HG03558 (cell line): ENCODE data around the gene DHRSX.
"Not testable (repeated sequence)": the region's sequence is repeated elsewhere in the genome, so short reads cannot be mapped to it uniquely, and the experiment has no call there.

Experiments
- ATAC-seq: cut with Tn5 transposase; IDR thresholded peaks from one replicate; pipeline ENCODE4 v1.9.1; 2021; ENCODE audit warnings: moderate number of reproducible peaks; ENCODE audit not compliant: unreplicated experiment; ENCODE audit errors: extremely low read depth

The DHRSX gene

DNA sequence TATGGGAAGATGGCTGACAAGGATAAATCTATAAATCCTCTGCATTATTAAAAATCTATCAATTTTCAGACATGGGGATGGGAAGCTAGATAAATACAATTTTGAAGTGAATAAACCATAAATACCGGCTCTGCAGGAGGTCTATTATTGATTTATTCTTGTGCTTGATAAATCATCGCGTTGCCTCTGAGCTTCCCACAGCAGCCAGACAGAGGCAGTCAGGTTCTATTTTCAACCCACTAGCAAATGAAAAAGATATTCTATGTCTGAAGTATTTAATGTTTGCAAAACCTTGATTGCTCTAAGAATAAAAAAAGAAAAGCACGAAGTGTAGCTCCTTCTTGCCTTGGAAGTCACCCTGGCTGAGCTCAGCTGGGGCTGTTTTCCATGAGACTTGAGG, 216.2 kb downstream of the DHRSX start:
- ATAC-seq, result no peak

DNA sequence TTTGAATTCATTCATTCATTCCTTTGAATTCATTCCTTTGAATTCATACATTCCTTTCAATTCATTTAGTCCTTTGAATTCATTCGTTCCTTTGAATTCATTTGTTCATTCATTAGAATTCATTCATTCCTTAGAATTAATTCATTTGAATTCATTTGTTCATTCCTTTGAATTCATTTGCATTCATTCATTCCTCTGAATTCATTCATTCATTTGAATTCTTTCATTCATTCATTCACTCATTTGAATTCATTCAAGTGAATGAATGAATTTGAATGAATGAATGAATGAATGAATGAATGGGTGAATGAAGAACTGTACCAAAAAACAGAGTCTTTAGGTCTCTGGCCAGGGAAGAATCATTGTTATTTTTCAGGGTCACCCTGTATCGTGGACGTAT, 216.6 kb downstream of the DHRSX start:
- ATAC-seq, result no peak

DNA sequence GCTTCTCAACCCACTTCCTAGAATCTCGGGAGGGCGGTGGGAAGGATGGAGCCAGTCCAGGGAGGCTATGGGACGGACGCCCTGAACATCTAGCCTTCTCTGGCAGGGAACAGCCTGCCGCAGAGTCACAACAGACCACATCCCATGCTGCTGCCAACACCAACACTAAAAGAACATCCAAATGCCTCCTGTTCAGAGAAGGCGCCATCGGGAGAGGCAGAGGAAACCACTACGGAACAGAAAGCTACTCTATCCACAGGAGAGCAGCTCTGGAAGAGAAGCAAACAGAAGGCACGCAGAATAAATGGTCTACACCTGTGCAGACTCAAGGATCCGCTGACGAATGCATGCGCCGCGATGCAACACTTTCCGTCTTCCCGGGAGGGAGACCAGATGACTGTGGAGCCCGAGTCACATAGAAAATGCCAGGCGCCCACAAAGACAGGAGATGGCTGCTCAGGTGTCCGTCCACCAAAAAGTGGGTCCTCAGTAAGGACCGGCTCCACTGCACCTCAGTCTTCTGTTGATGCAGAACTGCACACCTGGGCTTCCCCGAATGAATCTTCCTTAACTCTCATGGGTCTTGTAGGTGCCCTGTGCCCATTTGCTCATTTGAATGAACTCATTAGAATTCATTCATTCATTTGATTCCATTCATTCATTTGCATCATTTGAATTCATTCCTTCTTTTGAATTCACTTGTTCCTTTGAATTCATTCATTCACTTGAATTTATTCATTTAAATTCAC, 217.5 kb downstream of the DHRSX start:
- ATAC-seq, result no peak

DNA sequence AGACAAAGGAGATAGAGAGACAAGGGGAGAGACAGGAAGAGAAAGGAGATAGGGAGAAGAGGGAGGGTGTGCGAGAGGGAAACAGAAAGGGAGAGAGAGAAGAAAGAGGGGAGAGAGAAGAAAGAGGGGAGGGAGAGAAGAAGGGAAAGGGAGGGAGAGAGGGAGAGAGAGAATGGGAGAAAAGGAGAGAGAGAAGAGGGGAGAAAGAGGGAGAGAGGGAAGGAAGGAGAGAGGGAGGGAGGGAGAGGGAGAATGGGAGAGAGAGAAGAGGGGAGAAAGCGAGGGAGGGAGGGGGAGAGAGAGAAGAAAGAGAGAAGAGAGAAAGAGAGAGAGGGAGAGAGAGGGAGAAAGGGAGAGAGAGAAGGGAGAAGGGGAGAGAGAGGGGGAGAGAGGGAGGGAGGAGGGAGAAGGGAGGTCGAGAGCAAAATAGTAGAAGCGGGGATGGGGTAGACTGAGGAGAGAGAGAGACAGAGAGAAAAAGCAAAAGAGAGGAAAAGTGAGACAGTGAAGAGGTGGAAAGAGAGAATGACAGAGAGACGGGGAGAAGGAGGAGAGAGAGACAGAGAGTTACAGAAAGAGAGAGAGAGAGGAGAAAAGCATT, 218.2 kb downstream of the DHRSX start:
- ATAC-seq, result no peak

DNA sequence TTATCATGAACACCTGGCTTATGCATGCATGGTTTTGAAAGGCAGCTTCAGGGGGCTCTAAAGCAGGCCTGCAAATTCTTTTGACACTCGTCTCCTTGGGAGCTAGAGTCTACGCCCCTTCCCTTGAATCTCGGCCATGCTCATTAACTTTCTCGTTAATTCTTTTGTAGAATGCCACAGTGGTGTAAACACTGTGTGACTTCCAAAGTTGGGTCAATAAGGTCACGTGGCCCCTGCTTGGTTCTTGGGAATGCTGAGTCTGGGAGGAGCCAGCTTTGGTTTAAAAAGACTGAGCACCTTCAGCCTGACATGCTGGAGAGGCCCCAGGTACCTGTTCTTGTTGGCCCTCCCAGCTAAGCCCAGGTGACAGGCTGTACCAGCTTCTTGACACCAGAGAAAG, 228.4 kb downstream of the DHRSX start:
- no peak for ATAC-seq

DNA sequence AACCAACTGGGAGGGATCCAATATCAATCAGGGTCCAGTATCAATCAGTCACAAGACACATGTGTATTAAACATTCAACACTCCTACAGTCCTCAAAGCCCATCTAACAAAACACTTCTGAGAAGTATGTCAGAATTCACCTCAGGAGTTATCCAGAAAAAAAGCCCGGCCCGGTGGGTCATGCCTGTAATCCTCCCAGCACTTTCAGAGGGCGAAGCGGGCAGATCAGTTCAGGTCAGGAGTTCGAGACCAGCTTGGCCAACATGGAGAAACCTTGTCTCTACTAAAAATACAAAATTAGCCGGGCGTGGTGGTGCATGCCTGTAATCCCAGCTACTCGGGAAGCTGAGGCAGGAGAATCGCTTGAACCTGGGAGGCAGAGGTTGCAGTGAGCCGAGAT, 229.2 kb downstream of the DHRSX start:
- not testable (repeated sequence) for ATAC-seq

DNA sequence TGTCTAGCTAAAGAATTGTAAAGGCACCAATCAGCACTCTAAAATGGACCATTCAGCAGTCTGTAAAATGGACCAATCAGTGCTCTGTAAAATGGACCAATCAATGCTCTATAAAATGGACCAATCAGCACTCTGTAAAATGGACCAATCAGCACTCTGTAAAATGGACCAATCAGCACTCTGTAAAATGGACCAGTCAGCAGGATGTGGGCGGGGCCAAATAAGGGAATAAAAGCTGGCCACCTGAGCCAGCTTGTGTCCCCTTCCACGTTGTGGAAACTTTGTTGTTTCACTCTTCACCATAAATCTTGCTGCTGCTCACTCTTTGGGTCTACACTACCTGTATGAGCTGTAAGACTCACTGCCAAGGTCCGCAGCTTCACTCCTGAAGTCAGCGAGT, 230.0 kb downstream of the DHRSX start:
- not testable (repeated sequence) for ATAC-seq

DNA sequence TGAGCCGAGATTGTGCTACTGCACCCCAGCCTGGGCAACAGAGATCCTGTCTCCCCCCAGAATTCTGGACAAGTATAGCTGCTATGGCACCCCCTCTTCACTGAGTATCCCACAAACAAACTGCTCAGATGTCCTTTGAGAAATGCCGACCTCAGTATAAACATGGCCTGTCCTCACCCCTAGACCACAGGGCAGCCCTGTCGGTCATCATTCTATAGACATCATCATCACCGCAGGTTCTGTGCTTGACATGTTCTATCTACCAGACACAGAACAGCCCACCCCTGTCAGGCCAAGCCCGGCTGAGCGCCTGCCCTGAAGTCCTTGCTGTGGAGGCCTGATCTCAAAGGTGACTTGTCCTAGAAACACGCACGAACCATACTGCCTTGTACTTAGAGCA, 232.9 kb downstream of the DHRSX start:
- ATAC-seq, result no peak

DNA sequence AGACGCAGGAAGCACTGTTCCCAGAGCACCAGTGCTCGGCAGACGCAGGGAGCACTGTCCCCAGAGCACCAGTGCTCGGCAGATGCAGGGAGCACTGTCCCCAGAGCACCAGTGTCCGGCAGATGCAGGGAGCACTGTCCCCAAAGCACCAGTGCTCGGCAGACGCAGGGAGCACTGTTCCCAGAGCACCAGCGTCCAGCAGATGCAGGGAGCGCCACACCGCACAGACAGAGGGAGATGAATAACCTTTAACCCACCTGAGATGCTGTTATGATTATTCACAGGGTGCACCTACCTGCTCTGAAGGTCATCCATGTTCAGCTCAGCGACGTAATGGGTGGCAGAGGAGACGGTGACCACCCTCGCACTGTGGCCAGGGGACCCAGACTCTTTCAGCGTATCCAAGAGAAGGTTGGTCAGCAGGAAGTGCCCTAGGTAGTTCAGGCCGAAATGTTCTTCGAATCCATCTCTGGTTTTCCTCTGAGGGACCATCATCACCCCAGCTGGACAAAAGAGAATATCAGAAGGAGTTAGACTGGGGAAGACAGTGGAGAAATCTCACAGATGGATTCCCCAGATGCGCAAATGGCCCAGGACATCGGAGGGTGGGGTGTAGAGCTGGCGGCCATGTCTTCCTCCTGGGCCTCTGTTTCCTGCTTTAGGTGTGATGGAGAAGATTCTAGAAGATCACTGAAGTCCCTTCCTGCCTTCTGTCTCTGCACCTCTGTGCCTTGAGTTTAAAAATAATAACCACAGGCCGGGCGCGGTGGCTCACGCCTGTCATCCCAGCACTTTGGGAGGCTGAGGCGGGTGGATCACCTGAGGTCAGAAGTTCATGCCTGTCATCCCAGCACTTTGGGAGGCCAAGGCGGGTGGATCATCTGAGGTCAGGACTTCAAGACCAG, 234.1 kb downstream of the DHRSX start:
- ATAC-seq, result no peak

DNA sequence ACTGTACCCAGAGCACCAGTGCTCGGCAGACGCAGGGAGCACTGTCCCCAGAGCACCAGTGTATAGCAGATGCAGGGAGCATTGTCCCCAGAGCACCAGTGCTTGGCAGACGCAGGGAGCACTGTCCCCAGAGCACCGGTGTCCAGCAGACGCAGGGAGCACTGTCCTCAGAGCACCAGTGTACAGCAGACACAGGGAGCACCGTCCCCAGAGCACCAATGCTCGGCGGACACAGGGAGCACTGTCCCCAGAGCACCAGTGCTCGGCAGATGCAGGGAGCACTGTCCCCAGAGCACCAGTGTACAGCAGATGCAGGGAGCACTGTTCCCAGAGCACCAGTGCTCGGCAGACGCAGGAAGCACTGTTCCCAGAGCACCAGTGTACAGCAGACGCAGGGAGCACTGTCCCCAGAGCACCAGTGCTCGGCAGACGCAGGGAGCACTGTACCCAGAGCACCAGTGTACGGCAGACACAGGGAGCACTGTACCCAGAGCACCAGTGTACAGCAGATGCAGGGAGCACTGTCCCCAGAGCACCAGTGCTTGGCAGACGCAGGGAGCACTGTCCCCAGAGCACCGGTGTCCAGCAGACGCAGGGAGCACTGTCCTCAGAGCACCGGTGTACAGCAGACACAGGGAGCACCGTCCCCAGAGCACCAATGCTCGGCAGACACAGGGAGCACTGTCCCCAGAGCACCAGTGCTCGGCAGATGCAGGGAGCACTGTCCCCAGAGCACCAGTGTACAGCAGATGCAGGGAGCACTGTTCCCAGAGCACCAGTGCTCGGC, 234.9 kb downstream of the DHRSX start:
- not testable (repeated sequence) for ATAC-seq

DNA sequence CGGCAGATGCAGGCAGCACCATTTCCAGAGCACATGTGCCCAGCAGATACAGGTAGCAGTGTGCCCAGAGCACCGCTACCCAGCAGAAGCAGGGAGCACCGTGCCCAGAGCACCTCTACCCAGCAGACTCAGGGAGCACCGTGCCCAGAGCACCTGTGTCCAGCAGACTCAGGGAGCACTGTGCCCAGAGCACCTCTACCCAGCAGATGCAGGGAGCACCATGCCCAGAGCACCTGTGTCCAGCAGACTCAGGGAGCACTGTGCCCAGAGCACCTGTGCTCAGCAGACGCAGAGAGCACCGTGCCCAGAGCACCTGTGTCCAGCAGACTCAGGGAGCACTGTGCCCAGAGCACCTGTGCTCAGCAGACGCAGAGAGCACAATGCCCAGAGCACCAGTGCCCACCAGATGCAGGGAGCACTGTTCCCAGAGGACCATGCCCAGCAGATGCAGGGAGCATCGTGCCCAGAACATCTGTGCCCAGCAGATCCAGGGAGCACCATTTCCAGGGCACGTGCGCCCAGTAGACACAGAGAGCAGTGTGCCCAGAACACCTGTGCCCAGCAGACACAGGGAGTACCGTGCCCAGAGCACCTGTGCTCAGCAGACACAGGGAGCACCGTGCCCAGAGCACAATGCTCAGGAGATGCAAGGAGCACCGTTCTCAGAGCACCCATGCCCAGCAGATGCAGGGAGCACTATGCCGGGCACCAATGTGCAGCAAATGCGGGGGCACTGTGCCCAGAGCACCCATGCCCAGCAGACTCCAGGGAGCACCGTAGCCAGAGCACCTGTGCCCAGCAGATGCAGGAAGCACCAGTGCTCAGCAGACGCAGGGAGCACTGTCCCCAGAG, 236.4 kb downstream of the DHRSX start:
- no peak for ATAC-seq

DNA sequence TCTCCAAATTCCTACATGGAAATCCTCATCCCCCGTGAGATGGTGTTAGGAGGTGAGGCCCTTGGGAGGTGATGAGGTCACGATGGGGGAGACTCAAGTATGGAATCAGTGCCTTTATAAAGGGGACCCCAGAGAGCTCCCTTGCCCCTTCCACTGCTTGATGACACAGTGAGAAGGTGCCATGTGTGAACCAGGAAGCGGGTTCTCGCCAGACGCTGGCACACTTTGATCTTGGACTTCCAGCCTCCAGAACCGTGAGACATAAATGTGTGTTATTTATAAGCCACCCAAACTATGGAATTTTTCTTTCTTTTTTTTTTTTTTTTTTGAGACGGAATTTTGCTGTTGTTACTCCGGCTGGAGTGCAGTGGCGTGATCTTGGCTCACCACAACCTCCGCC, 237.6 kb downstream of the DHRSX start:
- ATAC-seq, result no peak

DNA sequence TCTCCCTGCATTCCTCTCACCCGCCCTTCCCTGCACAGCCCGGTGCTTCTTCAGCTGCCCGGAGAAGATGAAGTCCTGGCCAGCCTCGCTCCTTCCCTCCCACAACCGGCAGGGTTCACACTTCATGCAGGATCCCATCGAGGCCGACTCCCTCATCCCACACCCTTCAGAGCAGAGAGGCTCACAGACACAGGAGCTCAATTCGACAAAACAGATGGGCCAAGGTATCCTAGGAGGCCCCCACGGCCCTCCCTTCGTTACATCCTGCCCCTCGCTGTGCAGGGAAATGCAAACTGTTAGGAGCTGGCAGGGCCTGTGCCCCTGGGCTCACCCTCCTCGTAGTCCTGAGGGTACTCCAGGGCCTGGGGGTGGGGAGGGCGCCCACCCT, 238.1 kb downstream of the DHRSX start:
- no peak for ATAC-seq

DNA sequence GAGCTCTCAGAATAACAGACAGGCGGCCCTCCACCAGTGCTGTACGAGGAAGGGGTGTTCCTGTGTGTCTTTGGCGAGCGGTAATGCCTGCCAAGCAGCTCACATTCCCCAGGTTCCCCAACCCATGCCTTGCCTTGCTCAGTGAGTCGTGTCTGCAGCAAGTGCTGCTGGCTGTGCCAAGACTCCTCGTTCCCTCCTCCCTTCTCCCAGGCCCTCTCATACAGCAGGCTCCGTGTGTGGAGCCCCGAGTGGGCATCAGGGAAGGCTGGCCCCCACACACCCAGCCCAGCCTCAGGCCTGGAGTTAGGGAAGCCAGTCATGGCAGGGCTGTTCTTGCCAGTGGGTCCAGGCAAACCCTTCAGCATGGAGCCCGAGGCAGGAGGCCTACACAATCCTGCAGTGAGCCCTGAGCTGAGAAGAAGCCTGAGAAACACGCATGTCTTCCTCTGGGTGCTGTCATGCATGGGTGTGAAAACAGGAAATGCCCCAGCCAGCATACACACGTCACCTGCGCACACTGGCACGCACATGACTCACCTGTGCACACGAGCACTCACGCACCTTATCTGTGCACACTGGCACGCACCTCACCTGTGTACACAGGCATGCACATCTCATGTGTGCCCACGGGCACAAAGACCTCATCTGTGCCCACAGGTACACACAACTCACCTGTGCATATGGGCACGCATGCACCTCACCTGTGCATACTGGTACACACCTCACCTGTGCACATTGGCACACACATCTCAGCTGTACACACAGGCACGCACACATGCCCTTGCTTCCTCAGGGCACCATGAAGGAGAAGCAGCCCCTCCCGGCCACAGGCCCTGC, 238.7 kb downstream of the DHRSX start:
- ATAC-seq, result no peak

DNA sequence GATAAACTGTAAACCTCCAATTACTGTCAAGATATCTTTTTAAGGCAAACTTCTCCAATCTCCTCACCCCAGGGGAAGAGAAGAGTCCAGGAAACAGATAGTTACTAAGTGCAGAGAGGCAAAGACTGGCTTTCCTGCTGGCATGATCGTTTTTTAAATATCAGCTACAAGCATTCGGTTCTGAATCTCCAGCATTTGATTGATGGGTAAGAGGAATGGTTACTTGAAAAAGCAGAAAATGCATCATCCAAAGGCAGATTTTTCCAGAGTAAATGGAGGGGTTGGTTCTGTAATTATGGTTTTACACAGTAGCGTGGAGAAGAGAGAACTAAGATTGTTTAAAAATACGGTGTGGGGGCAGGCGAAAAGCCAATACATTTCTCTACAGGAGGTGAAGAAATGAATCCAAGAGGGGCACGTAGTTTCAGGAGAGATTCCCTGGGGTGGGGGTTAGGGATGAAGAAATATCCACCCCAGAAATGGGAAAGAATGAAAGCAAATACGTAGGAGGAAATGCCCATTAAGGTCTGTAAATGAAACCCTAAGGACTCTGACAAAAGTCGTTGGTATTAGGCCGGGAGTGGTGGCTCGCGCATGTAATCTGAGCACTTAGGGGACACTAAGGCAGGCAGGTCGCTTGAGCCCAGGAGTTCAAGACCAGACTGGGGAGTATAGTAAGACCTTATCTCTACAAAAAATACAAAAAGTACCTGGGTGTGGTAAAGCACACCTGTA, 248.3 kb downstream of the DHRSX start:
- no peak for ATAC-seq

DNA sequence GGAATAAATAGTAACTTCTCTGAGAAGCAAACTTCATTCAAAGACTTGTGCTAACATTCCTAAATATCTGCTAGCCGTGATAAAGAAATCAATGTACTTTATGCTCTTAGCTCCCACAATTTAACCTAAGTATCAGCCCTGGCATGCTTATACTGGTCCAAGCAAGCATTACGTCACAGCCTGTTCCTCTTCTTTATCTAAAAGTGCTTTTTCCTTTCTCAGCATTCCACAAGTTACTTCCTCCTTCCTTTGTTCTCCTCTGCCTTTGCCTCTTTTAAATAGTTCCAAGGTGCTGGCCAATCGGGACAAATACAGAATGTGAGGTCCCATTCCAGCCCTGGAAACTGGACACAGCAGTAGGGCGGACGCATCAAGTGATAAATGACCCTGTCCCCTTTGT, 249.6 kb downstream of the DHRSX start:
- ATAC-seq, result no peak

DNA sequence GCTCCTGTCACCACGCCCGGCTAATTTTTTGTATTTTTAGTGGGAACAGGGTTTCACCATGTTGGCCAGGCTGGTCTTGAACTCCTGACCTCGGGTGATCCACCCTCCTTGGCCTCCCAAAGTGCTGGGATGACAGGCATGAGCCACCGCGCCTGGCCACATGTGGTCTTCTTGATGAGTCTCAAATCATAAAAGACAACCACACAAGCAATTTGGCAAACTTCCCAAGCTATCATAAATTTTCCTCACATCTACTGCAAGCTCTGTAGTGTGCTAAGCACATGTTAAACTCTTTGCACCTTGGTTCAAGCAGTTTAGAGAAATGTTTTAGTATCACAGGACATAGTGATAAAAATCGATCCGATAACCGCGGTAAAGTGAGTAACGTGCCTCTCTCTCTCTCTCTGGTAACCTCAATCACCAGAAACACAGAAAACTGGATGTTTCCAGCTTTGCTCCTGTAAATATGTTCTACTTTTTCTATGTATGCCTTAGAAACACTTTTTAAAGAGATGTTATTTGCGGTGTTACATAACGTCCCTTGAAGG, 256.8 kb downstream of the DHRSX start:
- no peak for ATAC-seq

DNA sequence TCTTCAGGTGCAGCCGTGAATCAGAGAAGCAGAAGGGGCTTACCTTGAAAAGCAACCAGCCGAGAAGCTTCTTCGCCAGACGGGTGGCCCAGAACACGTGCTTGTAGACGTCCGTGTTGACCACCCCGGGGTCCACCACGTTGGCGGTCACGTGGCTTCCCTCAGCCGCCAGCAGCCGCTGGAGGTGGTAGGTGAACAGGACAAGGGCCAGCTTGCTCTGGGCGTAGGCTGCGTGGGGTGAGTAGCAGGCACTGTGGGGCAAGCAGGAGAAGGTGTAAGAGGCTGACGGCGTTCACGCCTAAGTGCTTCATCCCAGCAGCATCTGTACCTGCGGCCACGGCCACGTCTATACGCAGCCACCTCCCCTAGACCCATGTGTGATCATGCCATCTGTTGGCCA, 257.8 kb downstream of the DHRSX start:
- no peak for ATAC-seq
